HG03066 (cell line): ENCODE data around the gene PFKP.
"Not testable (repeated sequence)": the region's sequence is repeated elsewhere in the genome, so short reads cannot be mapped to it uniquely, and the experiment has no call there.

Experiments used
- ATAC-seq: cut with Tn5 transposase; IDR thresholded peaks from one replicate; pipeline ENCODE4 v1.9.1; 2021; ENCODE audit warnings: low read depth; ENCODE audit not compliant: unreplicated experiment

Gene PFKP

GRCh38 chr10:3094609-3095036 lies 27.3 kb downstream of the PFKP start:
- no peak for ATAC-seq

DNA sequence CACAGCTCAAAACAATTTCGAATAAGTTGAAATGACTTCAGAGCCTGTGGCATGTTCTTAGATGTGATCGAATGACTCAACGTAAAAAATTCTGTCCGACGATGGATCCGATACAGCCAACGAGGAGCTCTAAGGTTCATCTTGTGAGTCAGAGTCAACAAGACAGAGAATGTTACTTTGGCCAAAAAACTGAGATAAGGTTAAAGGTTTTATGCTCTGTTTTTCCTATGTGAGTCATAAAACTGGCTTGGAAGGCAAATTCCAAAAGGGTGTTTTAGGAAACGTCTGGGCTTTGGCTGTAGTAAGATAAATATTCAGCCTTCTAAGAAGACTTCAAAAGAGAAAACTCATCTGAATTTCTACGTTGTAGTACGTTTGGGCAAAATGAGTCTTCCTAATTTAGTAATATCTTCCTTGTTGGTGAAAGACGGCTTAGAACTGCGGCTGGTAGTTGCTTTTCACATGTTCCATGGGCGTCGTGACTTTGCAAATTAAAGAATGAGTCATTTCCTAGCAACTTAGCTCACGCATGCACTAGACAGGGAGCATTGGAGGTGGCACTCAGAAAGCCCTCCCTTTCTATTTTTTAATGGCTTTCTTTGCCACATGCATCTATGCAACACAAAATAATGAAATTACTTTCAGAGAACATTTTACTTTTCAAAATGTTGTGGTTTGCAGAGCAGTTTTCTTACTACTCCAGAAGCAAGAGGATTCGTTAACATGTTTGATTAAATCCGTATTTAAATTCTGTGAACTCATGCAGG lies 28.2 kb downstream of the PFKP start:
- no peak for ATAC-seq

DNA sequence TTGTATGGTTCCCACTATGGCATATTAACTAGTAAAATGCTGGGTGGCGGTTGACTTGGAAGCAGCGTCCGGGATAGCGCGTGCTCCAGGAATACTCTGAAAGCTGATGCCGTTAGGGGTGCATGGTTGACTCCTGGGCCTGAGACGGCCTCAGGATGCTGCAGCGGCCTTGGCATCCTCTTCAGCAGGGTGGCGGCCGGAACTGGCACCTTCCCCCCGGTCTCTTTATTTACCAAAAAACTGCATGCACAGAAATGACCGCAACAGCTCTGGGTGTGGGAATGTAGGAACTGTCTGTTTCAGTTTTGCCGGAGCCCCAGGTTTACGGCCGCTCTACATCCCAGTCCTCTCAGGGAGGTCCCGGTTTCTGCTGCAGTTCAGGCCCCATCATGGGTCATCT lies 28.8 kb downstream of the PFKP start:
- no peak for ATAC-seq

DNA sequence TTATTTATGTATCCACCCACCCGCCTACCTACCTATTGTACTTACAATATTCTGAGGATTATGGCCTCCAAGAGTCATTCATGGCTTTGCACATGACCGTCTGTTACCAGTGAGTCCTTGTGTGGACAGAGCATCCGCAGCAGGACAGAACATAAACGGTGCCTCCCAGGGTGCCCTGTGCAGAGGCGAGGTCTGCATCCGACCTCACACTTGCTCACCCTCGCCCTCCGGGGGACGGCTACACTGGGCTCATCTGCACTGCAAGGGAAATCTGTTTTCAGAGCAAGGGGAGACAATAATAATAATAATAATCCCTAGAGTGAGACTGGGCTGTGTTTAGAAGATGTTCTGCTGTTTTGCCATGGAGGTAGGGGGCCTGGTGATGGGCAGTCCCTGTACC lies 29.8 kb downstream of the PFKP start:
- no peak for ATAC-seq

DNA sequence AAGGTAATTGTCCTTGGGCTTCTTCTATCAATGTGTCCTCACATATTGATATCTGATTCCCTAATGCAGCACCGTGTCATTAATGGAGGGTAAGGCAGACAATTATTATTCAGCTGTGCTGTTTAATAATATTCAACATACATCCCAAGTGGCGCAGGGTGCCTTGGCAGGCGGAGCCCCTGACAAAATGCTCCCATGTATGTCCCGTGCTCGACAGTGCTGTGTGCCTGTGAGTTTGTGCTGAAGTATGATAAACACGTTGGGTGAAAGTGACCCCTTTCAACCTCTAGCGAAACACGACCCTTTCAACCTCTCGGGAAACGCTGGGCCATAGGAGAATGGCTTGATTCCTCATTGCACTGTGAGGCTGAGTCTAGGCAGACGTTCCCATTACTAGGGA lies 31.3 kb downstream of the PFKP start:
- ATAC-seq = no peak

DNA sequence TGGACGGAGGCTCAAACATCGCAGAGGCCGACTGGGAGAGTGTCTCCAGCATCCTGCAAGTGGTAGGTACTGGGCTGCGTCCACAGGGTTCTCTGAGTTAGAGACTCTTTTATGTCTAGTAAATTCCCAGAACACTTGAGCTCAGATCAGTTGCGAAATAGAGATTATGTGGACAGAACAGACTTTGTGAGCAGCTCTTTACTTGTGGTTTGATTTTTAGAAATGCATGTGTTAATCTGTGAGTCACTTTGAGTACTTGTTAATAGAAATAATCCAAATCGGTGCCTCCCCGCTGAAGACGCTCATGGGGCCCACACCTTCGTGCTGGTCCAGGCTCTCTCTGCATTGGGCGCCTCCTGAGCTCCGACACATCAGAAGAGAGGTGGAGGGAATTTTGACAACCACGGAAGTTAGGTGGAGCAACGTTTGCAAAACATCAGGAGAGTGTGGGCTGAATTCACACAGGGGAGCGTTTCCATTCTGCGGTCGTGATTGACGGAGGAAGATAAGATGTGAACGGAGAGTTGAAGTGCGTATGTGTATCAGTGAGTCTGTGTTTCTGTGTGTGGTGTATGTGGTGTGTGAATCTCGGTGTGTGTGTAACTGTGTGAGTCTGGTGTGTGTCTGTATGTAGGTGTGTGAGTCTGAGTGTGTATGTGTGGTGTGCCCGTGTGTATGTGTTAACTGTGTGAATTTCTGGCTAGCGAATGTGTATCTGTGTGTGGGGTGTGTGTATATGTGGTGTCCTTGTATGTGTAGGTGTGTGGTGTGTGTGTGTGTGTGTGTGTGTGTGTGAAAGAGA lies 32.1 kb downstream of the PFKP start:
- ATAC-seq = no peak

DNA sequence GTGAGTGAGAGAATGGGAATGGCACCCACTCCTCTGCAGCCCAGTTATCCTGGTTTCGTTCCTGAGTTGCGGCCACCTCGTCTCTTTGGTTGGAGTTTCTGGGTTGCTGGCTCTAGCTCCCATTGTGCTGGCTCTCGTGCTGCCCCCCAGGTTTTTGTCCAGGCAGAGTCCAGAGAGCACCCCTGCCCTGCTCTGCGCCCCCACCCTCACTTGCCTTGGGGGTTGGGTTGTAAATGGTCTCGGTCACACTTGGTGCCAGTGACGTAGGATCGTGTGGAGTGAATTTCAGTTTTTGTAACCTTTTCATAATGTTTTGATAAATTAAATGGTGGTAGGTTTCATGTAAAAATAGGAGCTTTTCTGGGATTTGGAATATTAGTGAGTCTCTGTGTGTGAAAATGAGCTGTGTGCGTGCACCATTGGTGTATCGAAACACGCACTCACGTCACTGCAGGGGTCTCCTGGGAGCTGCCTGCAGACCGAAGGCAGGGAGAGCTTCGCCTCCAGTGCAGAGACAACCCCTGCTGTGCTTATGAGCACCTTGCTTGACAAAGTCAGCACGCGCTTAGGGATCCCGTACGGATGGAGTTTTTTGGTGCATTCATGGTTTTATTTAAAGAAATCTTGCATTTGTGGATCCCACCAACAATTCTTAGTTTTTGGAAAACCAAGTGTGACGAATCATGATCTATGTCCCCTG lies 32.9 kb downstream of the PFKP start:
- no peak for ATAC-seq

GRCh38 chr10:3100856-3101640 lies 33.7 kb downstream of the PFKP start:
- no peak for ATAC-seq

- ATAC-seq = no peak
Measured at GRCh38 chr10:3102720-3103427, 35.5 kb downstream of the PFKP start.

DNA sequence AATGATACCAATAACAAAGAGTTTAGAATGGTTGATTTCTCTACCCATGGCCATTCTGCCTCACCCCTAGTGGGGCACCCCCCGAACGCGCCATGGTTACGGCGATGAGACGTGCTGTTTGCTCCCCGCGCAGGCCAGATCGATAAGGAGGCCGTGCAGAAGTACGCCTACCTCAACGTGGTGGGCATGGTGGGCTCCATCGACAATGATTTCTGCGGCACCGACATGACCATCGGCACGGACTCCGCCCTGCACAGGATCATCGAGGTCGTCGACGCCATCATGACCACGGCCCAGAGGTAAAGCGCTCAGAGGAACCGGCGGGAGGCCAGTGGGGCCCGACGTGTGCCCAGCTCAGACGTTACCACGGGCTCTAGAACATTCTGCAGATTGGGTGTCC lies 36.3 kb downstream of the PFKP start:
- no peak for ATAC-seq

DNA sequence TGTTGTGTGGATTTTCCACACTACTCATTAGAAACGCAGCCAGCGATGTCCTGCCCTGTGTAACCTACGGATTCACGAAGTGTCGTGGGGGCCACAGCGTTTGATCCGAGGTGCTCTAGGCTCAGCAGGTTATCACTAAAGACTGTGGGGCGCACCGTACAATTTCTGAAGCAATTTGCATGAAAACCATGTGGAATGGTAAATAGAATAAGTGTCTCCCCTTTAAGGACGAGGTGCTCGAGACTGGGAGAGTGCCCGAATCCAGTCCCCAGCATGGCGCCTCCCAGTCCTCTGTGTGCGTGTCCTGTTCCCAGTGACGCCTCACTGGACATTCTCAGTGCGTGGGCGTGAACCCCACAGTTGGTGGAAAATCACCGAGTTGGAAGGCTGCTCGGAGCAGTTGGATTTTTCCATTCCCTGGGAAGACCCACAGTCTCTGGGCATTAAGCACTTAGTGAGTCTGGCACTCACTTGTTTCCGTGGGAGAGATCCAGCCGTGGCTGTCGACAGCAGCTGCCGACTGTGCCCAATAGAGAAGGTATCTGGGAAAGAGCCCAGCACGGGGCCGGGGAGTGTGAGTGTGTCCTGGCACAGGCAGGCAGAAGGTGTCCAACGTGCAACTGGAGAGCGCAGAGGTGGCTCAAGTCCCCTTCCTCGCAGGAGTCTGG lies 37.0 kb downstream of the PFKP start:
- ATAC-seq = no peak

DNA sequence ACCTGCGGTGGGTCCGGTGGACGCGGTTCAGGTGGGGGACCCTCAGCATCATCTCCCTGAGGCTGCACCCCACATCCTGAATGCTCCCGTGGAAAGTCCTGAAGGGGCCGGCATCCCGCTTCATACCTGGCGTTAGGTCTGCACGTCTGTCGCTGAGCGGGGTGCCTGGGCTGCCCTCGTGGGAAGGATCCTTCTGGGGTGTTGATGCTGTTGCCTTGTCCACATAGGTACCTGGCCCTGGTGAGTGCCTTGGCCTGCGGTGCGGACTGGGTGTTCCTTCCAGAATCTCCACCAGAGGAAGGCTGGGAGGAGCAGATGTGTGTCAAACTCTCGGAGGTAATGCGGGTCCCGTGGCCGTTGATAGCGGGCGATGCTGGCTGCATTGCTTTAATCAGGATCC lies 37.8 kb downstream of the PFKP start:
- no peak for ATAC-seq

DNA sequence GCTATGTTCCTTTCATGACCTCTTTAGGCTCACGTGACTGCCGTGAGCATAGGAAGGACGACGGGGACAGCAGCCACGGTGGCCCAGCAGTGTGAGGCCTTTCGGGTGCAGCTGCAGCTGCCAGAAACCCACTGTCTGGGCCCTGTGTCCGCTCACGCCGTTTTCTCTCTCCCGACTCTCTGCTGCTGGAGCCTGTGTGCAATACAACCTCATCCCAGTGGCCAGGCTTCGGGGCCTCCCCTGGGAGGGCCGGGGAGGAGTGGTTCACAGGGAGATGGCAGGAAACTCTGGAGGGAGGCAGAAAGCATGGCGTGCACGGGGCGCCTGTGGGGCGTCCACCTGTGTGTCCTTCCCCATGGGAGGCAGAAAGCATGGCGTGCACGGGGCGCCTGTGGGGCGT lies 38.6 kb downstream of the PFKP start:
- ATAC-seq = no peak

DNA sequence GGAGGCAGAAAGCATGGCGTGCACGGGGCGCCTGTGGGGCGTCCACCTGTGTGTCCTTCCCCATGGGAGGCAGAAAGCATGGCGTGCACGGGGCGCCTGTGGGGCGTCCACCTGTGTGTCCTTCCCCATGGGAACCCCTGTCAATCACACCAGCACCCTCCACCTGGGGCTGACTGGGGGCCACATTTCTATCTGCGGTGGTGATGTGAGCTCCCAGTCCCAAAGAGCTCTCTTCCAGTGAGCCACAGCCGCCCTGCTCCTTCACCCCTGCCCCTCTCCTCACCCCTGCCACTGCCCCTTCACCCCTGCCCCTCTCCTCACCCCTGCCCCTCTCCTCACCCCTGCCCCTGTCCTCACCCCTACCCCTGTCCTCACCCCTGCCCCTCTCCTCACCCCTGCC lies 39.0 kb downstream of the PFKP start:
- ATAC-seq = not testable (repeated sequence)

DNA sequence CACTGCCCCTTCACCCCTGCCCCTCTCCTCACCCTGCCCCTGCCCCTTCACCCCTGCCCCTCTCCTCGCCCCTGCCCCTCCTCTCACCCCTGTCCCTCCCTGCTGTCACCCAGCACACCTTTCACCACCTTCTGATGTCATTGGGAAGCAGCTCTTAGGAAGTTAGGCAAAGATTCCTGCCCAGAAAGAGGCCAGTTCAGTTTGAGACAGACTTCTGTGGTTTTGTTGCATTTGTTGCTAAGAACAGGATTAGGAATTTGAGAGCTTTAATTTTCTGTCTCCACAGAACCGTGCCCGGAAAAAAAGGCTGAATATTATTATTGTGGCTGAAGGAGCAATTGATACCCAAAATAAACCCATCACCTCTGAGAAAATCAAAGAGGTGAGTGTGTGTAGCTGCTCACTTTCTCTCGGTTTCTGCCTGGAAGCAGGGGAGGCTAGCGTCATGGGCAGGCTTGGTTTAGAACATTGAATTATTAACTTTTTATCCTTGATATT lies 39.6 kb downstream of the PFKP start:
- ATAC-seq = no peak

- no peak for ATAC-seq
Measured at GRCh38 chr10:3107426-3107961, 40.1 kb downstream of the PFKP start.

GRCh38 chr10:3108033-3108432 lies 40.7 kb downstream of the PFKP start:
- ATAC-seq = no peak

DNA sequence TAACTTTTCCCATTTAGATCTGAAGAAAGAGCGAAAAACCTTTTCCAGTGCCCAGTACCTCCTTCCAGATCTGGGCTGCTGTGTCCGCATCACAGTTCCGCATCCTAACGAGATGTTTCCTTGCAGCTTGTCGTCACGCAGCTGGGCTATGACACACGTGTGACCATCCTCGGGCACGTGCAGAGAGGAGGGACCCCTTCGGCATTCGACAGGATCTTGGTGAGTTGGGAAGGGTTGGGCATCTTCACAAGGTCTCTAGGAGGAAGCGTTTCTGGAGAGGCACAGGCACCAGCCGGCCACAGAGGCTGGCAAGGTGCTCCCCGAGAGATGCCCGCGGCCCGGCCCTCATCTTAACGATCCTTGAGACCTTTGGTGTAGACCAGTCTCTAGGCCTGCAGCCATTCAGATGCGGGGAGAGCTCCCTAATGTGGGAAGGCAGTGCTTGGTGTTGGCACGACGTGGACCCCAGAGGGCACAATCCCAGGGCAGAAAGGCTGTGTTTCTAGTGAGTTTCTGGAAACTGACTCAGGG lies 41.3 kb downstream of the PFKP start:
- ATAC-seq = no peak

DNA sequence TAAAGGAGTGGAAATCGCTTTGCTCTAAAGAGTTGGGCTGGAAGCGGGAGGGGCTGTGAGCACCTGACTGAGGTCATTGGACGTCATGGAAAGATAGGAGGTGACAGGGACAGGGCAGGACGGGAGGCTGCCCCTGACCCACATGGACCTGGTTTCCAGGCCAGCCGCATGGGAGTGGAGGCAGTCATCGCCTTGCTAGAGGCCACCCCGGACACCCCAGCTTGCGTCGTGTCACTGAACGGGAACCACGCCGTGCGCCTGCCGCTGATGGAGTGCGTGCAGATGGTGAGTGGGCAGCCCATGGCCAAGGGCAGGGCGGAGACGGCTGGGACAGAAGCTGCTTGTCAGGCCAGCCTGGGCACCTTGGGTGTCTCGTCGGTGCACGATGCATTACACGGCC lies 41.8 kb downstream of the PFKP start:
- ATAC-seq = no peak
